Measurements from ENCODE around the gene CRAMP1.
A peak's percentile ranks its signal among the peaks of the same experiment; 100 is the strongest.

Gene CRAMP1, protein sequence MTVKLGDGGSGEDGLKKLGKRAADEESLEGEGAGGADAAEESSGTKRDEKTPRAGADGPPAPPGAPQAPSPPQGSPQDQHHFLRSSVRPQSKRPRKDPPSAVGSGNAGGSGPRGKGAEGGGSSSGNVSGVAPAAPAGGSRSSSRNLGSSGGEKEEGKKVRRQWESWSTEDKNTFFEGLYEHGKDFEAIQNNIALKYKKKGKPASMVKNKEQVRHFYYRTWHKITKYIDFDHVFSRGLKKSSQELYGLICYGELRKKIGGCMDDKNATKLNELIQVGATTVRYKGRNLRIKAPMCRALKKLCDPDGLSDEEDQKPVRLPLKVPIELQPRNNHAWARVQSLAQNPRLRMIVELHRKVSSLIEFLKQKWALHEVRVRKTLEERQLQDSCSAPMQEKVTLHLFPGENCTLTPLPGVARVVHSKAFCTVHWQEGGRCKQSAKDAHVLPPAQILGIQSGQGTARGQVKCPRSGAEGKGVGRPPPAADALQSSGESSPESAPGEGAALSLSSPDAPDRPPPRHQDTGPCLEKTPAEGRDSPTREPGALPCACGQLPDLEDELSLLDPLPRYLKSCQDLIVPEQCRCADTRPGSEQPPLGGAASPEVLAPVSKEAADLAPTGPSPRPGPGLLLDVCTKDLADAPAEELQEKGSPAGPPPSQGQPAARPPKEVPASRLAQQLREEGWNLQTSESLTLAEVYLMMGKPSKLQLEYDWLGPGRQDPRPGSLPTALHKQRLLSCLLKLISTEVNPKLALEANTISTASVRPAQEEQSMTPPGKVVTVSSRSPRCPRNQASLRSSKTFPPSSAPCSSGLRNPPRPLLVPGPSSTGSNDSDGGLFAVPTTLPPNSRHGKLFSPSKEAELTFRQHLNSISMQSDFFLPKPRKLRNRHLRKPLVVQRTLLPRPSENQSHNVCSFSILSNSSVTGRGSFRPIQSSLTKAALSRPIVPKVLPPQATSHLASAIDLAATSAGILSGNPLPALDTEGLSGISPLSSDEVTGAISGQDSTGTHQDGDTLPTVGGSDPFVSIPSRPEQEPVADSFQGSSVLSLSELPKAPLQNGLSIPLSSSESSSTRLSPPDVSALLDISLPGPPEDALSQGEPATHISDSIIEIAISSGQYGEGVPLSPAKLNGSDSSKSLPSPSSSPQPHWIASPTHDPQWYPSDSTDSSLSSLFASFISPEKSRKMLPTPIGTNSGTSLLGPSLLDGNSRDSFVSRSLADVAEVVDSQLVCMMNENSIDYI (N-terminal part only)

DNA sequence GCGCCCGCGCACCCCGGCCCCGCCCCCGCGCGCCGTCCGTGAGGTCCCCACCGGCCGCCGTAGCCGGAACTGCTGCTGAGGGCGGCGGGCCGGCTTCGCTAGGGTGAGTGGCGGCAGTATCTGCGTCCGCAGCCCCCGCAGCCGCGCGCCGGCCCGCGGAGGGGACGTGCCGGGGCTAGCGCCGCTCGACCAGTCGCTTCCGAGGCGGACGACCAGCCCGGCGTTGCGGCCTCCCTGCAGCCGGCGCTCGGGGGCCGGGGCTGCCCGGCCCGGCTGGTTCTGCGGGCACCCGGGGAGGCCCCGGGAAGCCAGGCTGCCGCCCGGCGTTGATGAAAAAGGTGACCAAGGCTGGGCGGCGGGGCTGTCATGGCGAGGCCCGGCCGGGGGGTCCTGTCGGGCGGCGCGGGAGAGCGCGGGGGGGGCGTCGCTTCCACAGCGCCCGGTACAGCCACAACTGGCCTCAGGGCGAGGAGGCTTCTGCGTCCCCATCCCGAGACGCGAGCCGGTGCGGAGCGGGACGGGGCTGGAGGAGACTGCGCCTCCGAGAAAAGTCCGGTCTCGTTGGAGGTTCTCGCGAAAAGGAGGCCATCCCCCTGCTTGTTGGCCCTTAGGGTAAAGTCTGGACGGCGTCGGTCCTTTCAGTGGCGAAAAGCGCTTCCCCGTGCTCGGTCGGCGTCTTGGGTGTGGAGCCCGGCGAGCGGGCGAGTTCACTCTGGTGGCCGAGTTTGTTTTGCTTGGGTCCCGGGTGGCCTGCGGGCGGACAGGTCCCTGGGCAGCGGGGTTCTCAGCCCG lies at the start of gene CRAMP1:
Gene CRAMP1, plus strand, starts transcription at position 41 of the 792 bp plus-strand sequence. CDS start 2,280 bp downstream, outside the sequence.
- DNase-seq: peak in 5 of 42 donors; percentile 8 to 31 (median 12)
- intact Hi-C loops (cut with DNase I): loop anchor here (5.0 to 10.0 kb wide), 2 partner anchors 95 to 118 kb away; partner anchors contain the start of genes MAPK8IP3 and TELO2

DNA sequence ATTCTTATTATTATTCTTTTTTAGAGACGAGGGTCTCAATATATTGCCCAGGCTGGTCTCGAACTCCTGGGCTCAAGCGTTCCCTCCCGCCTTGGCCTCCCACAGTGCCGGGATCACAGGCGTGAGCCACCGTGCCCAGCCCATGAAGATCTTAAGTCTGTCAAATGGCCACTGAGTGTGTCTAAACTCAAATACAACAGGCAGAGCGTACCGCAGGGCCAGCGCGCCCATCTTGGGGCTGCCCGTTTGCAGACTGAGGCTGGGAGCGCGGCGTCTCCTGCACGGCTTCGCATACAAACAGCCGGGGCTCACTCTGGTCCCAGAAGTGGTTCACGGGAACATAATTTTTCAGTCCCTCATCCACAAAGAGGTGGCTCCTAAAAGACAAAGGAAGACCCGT lies 48.4 kb upstream of the CRAMP1 start:
- no peak for DNase-seq
- intact Hi-C loops (cut with DNase I): no loop called here

DNA sequence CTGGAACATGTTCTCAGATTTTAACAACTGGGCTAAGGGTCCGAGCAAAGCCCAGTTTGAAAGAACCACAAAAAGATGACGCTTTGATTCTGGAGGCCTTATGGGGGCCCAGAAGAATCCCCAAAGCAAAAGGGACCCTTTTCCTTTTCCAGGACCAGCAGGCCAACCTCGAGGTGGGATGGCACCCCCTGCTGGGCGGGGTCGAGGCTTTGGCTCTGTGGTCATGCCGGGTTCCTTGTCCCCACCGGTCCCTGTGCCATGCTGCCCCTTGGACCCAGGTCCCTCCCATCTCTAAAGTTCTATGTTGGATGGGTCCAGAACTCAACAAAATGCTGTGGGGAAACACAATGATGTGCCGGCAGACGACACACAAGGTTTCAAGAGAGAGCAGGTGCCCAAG lies 47.8 kb upstream of the CRAMP1 start:
- intact Hi-C loops (cut with DNase I): no loop called here
- DNase-seq: no peak

DNA sequence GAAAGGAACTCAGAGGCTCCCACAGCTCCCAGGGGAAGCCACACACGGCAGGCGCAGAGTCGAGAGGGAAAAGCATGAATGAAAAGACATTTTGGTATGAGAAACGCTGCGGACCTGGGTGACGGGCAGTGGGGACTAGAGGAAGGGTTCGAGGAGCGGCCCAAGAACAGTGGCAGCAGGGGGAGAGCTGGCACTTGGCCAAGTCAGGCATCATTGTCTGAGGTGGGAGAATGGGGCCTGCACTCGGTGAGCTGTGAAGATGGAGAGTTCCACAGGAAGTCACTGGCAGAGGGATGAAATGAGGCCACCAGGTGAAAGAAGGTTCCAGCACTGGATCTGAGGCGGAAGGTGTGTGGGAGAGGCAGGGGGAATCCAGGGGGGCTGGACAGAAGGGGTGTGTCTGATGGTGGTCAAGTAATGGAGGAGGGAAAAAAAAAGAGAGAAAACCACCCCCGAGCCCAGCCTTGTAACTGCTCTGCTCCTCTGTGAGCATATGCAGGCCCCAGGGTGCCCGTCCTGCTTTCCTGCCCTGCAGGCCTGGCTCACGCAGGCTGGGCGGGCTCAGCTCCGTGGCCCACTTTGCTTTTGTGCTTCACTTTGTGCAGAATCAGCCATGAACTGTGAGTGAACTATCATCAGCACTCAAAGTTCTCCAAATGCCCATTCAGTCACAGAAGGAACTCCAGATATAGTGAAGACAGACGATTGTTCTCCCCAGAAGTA lies 46.9 kb upstream of the CRAMP1 start:
- intact Hi-C loops (cut with DNase I): no loop called here
- no peak for DNase-seq

DNA sequence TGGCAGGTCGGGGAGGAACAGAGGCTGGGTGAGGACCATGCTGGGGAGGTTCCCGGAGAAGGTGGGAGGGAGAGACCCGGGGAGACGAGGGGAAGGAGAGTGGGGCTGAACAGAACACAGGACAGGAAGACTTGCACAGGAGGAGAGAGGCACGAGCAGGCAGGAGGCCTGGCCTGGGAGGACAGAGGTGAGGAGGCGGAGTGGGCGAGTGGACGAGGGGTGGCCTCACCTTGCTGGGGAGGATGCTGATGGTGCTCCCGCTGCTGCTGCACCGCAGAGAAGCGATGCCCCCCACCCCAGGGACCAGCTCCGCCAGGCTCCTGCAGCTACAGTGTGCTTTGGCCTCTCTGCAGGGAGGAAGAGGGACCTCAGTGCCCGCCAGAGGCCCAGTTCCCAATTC lies 44.2 kb upstream of the CRAMP1 start:
- DNase-seq: no peak
- intact Hi-C loops (cut with DNase I): no loop called here

DNA sequence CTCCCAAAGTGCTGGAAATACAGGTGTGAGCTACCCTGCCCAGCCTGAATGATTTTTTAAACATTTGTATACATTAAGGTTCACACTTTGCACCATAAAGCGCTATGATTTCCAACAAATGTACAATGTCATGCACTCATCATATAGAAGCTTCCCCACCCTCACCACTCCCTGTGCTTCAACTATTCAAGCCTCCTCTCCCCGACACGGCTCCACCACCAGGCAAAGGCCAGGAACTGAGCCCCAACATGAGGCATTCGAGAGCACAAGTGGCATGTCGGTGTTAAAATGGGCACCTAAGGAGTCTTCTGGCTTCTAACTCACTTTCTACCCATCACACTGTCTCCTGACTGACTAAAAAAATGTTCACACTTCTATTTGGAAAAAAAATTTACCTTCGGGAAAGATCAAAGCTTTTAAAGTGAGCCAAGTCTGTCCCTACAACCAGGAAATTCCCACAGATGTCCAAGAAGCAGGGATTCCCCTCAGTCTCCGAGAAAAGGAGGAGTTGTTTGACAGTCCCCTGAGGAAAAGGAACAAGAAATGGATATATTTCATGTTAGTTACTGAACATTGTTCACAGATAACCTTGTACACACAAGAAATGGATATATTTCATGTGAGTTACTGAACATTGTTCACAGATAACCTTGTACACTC lies 41.0 kb upstream of the CRAMP1 start:
- no peak for DNase-seq

DNA sequence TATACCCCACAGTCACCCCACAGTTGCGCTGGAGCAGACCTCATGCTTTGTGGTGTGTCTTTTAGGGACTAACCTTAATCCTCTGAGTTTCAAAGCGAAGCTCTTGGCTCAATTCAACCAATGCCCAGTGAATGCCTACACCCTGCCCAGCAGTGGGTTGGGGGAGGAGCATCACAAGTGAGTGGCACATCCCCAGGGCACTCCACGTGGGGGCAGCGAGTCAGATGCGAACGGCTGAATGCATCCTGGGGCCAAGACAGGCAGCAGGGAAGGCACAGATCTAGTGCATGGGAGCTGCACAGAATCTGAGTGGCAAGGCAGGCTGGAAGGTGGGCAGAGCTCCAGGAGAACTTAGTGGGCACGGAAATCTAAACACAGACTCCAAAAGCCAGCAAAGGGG lies 39.5 kb upstream of the CRAMP1 start:
- DNase-seq: no peak

More for the DNA sequence above, 41.0 kb upstream of the CRAMP1 start:
- intact Hi-C loops (cut with DNase I): loop anchor here (10.0 kb wide), 1 partner anchor 56 kb away; no protein-coding TSS in a partner anchor

DNA sequence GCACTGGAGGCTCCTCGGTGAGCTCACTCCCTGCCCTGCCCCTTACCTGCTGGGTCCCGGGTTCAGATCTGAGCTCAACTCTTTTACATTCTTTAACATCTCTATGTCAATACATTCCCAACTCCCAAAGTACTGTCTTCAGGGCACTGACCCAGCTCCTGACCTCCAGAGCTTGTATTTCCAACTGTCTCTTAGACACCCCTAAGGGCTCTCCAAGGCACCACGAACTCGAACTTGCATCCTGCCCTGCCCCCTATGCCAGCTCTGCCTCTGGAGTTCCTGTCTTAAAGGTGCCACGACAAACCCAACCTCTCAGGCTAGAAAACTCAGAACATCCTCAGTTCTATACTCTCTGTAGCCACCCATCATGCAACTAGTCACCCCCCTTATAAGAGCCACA lies 38.9 kb upstream of the CRAMP1 start:
- DNase-seq: no peak

More for the DNA sequence above, 39.5 kb upstream of the CRAMP1 start:
- intact Hi-C loops (cut with DNase I): loop anchor here (10.0 kb wide), 1 partner anchor 58 kb away; no protein-coding TSS in a partner anchor

DNA sequence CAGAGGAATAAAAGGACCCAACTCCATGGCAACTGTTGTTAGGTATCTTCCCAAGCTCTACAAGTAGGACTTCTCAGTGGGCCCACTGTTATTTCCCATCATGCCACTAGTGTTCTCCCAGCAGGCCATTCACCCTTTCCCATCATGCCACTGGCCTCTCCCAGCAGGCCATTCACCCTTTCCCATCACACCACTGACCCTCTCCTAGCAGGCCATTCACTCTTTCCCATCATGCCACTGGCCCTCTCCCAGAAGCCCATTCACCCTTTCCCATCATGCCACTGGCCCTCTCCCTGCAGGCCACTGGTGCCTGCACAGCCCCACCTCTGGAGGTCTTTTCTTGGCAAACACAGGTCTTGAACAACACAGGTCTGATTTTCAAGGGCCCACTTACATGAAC lies 36.6 kb upstream of the CRAMP1 start:
- intact Hi-C loops (cut with DNase I): loop anchor here (10.0 kb wide), 1 partner anchor 61 kb away; no protein-coding TSS in a partner anchor

More for the DNA sequence above, 38.9 kb upstream of the CRAMP1 start:
- intact Hi-C loops (cut with DNase I): loop anchor here (10.0 kb wide), 1 partner anchor 58 kb away; no protein-coding TSS in a partner anchor

DNA sequence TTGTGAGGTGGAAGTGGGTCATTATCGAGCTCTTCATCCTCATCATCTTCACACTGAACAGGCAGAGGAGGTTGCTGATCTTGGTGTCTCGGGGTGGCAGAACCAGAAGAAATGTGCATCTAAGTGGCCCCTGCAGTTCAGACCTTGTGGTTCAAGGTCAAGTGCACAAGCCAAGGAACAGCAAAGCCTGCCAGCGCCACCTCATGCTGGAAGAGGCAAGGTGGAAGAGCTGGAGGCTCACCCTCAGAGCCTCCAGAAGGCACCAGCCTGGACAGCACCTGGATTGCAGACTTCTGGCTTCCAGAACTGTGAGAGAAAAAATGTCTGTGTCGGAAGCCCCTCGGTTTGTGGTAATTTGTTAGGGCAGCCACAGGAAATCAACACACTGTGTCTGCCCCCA lies 32.9 kb upstream of the CRAMP1 start:
- intact Hi-C loops (cut with DNase I): loop anchor here (10.0 kb wide), 1 partner anchor 64 kb away; no protein-coding TSS in a partner anchor

More for the DNA sequence above, 36.6 kb upstream of the CRAMP1 start:
- DNase-seq: no peak

DNA sequence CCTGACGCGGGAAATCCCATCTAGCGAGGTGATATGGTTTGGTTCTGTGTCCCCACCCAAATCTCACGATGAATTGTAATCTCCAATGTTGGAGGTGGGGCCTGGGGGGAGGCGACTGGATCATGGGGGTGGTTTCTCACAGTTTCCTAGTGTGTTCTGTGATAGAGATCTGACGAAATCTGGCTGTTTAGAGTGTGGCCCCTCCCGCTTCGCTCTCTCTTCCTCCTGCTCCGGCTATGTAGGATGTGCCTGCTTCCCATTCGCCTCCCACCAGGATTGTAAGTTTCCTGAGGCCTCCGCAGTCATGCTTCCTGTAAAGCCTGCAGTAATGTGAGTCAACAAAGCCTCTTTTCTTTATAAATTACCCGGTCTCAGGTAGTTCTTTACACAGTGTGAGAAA lies 31.9 kb upstream of the CRAMP1 start:
- DNase-seq: peak in 2 of 42 donors; percentile 9 to 33
- intact Hi-C loops (cut with DNase I): no loop called here

More for the DNA sequence above, 32.9 kb upstream of the CRAMP1 start:
- no peak for DNase-seq

DNA sequence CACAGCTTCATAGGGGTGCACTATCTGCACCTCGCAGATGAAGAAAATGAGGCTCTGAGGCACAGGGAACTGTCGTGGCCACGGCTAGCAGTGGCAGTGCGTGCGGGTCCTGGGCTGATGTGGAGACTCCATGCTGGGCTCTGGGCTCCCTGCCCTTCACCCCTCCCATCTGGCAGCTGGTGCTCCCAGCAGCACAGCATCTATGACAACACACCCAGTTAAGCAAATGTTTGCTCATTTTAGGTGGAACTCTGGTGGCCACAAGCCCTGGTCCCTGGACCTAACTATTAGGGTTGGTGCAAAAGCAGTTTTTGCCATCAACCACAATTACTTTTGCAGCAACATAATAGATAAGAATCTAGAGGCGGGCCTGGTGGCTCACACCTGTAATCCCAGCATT lies 31.2 kb upstream of the CRAMP1 start:
- no peak for DNase-seq
- intact Hi-C loops (cut with DNase I): no loop called here

DNA sequence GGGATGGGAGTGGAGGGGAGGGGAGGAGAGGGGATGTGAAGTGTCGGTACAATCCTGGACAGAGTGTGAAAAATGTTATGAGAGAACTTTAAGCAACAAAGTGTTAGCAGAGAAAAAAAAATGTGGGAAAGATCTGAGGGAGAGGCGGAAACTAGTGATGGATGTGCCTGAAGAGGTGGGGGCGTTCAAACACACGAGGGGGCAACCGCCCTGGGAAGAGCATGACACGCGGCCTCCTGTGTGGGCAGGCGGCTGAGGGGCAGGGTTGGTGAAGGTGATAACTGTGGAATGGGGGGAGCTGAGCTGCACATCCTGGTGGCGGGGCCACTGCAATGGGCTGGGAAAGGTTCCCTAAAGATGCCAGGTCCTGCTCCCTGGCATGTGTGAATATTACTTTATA lies 30.4 kb upstream of the CRAMP1 start:
- intact Hi-C loops (cut with DNase I): no loop called here
- peak in 4 of 42 donors; percentile 4 to 26 (median 22) for DNase-seq

DNA sequence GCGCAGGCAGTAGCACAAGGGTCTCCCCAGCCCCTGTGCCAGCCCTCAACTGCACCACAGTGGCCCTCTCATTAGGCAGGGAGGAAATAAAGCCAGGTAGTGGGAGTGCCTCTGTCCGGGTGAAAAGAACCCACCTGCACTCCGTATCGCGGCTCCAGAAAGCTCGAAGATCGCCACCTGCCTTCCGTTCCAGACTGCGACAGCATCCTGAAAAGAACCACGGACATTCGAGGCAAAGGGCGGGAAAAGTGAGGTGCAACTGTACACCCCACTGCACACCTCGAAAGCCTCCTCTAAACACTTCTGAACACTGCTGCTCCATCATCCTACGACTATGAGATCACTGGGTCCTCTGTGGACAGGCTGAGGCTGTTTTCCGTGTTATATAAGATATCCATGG lies 29.0 kb upstream of the CRAMP1 start:
- intact Hi-C loops (cut with DNase I): no loop called here
- DNase-seq: no peak

DNA sequence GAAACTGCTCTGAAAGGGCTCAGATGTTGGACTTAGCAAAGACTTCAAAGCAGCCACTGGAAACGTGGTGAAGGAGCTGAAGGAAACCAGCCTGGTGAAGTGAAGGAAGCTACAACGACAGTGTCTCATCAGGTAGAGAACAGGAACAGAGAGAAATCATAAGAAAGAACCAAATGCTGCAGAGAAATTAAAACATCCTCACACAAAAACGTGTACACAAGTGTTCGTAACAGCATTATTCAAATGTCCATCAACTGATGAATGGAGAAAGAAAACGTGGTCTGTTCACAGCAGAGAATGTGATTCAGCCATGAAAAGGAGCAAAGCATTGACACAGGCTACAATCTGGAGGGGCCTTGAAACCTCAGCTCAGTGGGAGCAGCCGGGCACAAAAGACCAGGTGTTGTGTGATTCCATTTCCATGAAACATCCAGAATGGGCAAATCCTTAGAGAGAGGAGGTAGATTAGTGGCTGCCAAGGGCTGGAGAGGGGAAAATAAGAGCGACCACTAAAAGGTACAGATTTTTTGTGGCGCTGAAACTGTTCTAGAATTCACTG lies 27.2 kb upstream of the CRAMP1 start:
- intact Hi-C loops (cut with DNase I): no loop called here
- no peak for DNase-seq

DNA sequence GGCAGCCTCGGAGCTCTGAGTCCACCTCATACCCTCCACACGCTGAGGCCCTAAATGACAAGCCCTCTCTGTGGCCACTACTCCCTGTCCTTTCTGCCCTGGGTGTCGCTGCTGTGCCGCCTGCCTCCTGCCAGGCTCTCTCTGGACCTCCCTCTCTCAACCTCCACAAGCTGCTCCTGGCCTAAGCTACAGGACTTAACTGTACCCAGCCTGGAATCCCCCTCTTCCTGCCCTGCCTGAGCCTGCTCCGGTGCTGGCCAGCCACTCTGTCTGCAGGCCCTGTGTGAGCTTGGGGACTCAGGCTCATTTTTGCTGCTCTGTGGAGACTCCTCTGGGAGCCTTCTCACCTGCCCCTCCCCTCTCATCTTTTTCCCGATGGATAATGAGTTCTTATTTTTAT lies 21.8 kb upstream of the CRAMP1 start:
- DNase-seq: no peak
- intact Hi-C loops (cut with DNase I): no loop called here

Measured in head of caudate nucleus (tissue), 42 donors.